Trophoblast cell (in vitro differentiated cells and primary cell): Measurements from ENCODE around the gene LINS1.
A peak's percentile ranks its signal among the peaks of the same experiment; 100 is the strongest.

Source experiments
- DNase-seq, 2 donors: peaks; one replicate each; pipeline ENCODE4 v3.0.0-alpha.2; 2016
- H2AFZ ChIP-seq: 2 replicates; pipeline ENCODE4 v1.6.1; 2013; ENCODE audit warnings: low read length, moderate library complexity, mild to moderate bottlenecking; ENCODE audit not compliant: insufficient read depth, poor library complexity
- H2AK5ac ChIP-seq: 2 replicates; pipeline ENCODE4 v1.6.1; 2013; ENCODE audit warnings: mild to moderate bottlenecking, low read length
- H2BK120ac ChIP-seq: 2 replicates; pipeline ENCODE4 v1.6.1; 2013; ENCODE audit warnings: low read length, mild to moderate bottlenecking, moderate library complexity; ENCODE audit not compliant: insufficient read depth, poor library complexity
- H2BK12ac ChIP-seq: 2 replicates; pipeline ENCODE4 v1.6.1; 2013; ENCODE audit warnings: mild to moderate bottlenecking, low read length, moderate library complexity
- H2BK5ac ChIP-seq: 2 replicates; pipeline ENCODE4 v1.6.1; 2013; ENCODE audit warnings: low read length, low read depth, moderate library complexity, mild to moderate bottlenecking; ENCODE audit not compliant: poor library complexity
- H3K14ac ChIP-seq: 2 replicates; pipeline ENCODE4 v1.6.1; 2013; ENCODE audit warnings: mild to moderate bottlenecking, low read length
- H3K18ac ChIP-seq: 2 replicates; pipeline ENCODE4 v1.6.1; 2013; ENCODE audit warnings: mild to moderate bottlenecking, low read length
- H3K23ac ChIP-seq: 2 replicates; pipeline ENCODE4 v1.6.1; 2013; ENCODE audit warnings: low read length
- H3K27ac ChIP-seq: 2 replicates; pipeline ENCODE4 v1.5.1; 2013; ENCODE audit warnings: low read depth, mild to moderate bottlenecking, inconsistent platforms, low read length, moderate library complexity
- H3K27me3 ChIP-seq: 2 replicates; pipeline ENCODE4 v1.6.1; 2013; ENCODE audit warnings: inconsistent platforms, mild to moderate bottlenecking, low read length, moderate library complexity; ENCODE audit not compliant: insufficient read depth
- H3K36me3 ChIP-seq, 2 experiments: 1 replicate in 1 of 2; 2 replicates in 1 of 2; pipeline ENCODE4 v1.6.1; 2013; ENCODE audit warnings: low read length in 2 of 2, mild to moderate bottlenecking in 2 of 2, moderate library complexity in 1 of 2; ENCODE audit not compliant: insufficient read depth in 2 of 2, control insufficient read depth in 1 of 2
- H3K4ac ChIP-seq: 2 replicates; pipeline ENCODE4 v1.6.1; 2013; ENCODE audit warnings: low read depth, mild to moderate bottlenecking, low read length, moderate library complexity
- H3K4me1 ChIP-seq, 2 experiments: 1 replicate in 1 of 2; 2 replicates in 1 of 2; pipeline ENCODE4 v1.6.1; 2013; ENCODE audit warnings: low read length in 2 of 2, mild to moderate bottlenecking in 2 of 2, moderate library complexity in 1 of 2; ENCODE audit not compliant: insufficient read depth in 2 of 2, control insufficient read depth in 1 of 2
- H3K4me2 ChIP-seq: 2 replicates; pipeline ENCODE4 v1.6.1; 2013; ENCODE audit warnings: inconsistent platforms, mild to moderate bottlenecking, low read length, moderate library complexity
- H3K4me3 ChIP-seq: 2 replicates; pipeline ENCODE4 v1.5.1; 2013; ENCODE audit warnings: mild to moderate bottlenecking, low read depth, low read length, inconsistent platforms
- H3K79me1 ChIP-seq: one replicate; pipeline ENCODE4 v1.6.1; 2013; ENCODE audit warnings: low read length
- H3K79me2 ChIP-seq: 2 replicates; pipeline ENCODE4 v1.6.1; 2013; ENCODE audit warnings: low read length, mild to moderate bottlenecking; ENCODE audit not compliant: control insufficient read depth, insufficient read depth, poor library complexity
- H3K9ac ChIP-seq: 2 replicates; pipeline ENCODE4 v1.6.1; 2013; ENCODE audit warnings: mild to moderate bottlenecking, low read length
- H3K9me3 ChIP-seq: 2 replicates; pipeline ENCODE4 v1.6.1; 2013; ENCODE audit warnings: low read depth, mild to moderate bottlenecking, control low read depth, inconsistent platforms, low read length; ENCODE audit not compliant: insufficient read depth
- H4K12ac ChIP-seq: 2 replicates; pipeline ENCODE4 v1.6.1; 2013; ENCODE audit warnings: low read depth, mild to moderate bottlenecking, low read length, moderate library complexity
- H4K8ac ChIP-seq: 2 replicates; pipeline ENCODE4 v1.6.1; 2013; ENCODE audit warnings: low read depth, mild to moderate bottlenecking, low read length, moderate library complexity
- H4K91ac ChIP-seq: one replicate; pipeline ENCODE4 v1.6.1; 2013; ENCODE audit warnings: low read depth, mild to moderate bottlenecking, low read length, moderate library complexity
- WGBS: extraction: QIAGEN DNeasy Blood & Tissue Kit; methylation state at CpG from one replicate; pipeline ENCODE4 v1.1.7; 2013; ENCODE audit warnings: missing lambda C conversion rate; ENCODE audit not compliant: insufficient read length, insufficient coverage; ENCODE audit errors: extremely low coverage; 5-methylcytosine and 5-hydroxymethylcytosine counted together

LINS1 gene

GRCh38 chr15:100627789-100628395 is 25.9 kb upstream of the LINS1 start:
- Histone ChIP-seq H3K9ac (no peak overlapping the region), H3K36me3 (peaks cover 11 to 14% of the 10 kb centered on the region in 2 experiments), H4K12ac (no peak overlapping the region), H3K4me2 (no peak overlapping the region), H4K91ac (no peak overlapping the region), H3K27ac (no peak overlapping the region), H3K4ac (no peak overlapping the region), H3K14ac (no peak overlapping the region), H2BK5ac (no peak overlapping the region), H3K4me3 (no peak overlapping the region), H2AFZ (no peak overlapping the region), H2AK5ac (no peak overlapping the region), H4K8ac (no peak overlapping the region), H3K23ac (no peak overlapping the region), H2BK12ac (no peak overlapping the region), H2BK120ac (no peak overlapping the region), H3K79me2 (no peaks in the 10 kb centered on the region), H3K79me1 (no peaks in the 10 kb centered on the region), H3K4me1 (no peaks in the 10 kb centered on the region), H3K18ac (no peak overlapping the region), H3K27me3 (no peaks in the 10 kb centered on the region), H3K9me3 (no peaks in the 10 kb centered on the region)
- WGBS = no CpG with 5 or more reads among the region's 6 CpGs
- DNase-seq = peak; percentile 71 to 92

GRCh38 chr15:100623301-100623700 is 21.3 kb upstream of the LINS1 start:
- no peak overlapping the region for H2BK12ac ChIP-seq
- H4K12ac ChIP-seq = no peak overlapping the region
- no peak overlapping the region for H4K8ac ChIP-seq
- no peaks in the 10 kb centered on the region for H3K9me3 ChIP-seq
- no peak overlapping the region for H3K4me3 ChIP-seq
- H3K18ac ChIP-seq = no peak overlapping the region
- no peak overlapping the region for H3K9ac ChIP-seq
- H2AK5ac ChIP-seq = no peak overlapping the region
- no peaks in the 10 kb centered on the region for H3K79me1 ChIP-seq
- WGBS = no CpG with 5 or more reads among the region's 5 CpGs
- H2BK120ac ChIP-seq = no peak overlapping the region
- H3K79me2 ChIP-seq = no peaks in the 10 kb centered on the region
- H2AFZ ChIP-seq = no peak overlapping the region
- H3K4ac ChIP-seq = no peak overlapping the region
- H4K91ac ChIP-seq = no peak overlapping the region
- no peak overlapping the region for H3K27ac ChIP-seq
- no peak for DNase-seq
- peaks cover 0 to 2% of the 10 kb centered on the region in 2 experiments for H3K36me3 ChIP-seq
- H3K14ac ChIP-seq = no peak overlapping the region
- no peaks in the 10 kb centered on the region for H3K27me3 ChIP-seq
- no peaks in the 10 kb centered on the region for H3K4me1 ChIP-seq
- H2BK5ac ChIP-seq = no peak overlapping the region
- no peak overlapping the region for H3K23ac ChIP-seq
- no peak overlapping the region for H3K4me2 ChIP-seq

GRCh38 chr15:100616700-100617099 is 14.7 kb upstream of the LINS1 start:
- H3K4me3 ChIP-seq = no peak overlapping the region
- no peak overlapping the region for H3K18ac ChIP-seq
- no peaks in the 10 kb centered on the region for H3K9me3 ChIP-seq
- no peak overlapping the region for H3K9ac ChIP-seq
- no peak overlapping the region for H4K8ac ChIP-seq
- no peak overlapping the region for H3K4me2 ChIP-seq
- peaks cover 11 to 15% of the 10 kb centered on the region in 2 experiments for H3K36me3 ChIP-seq
- H3K4me1 ChIP-seq = no peaks in the 10 kb centered on the region
- H2AK5ac ChIP-seq = no peak overlapping the region
- no CpG with 5 or more reads among the region's 2 CpGs for WGBS
- no peak overlapping the region for H3K23ac ChIP-seq
- no peaks in the 10 kb centered on the region for H3K27me3 ChIP-seq
- H2BK120ac ChIP-seq = no peak overlapping the region
- H2AFZ ChIP-seq = no peak overlapping the region
- H2BK12ac ChIP-seq = no peak overlapping the region
- H3K14ac ChIP-seq = no peak overlapping the region
- no peak overlapping the region for H3K27ac ChIP-seq
- no peak overlapping the region for H4K91ac ChIP-seq
- no peaks in the 10 kb centered on the region for H3K79me2 ChIP-seq
- H3K79me1 ChIP-seq = no peaks in the 10 kb centered on the region
- H4K12ac ChIP-seq = no peak overlapping the region
- no peak overlapping the region for H2BK5ac ChIP-seq
- no peak overlapping the region for H3K4ac ChIP-seq
- no peak for DNase-seq

- DNase-seq = no peak
- no peak overlapping the region for H2AFZ ChIP-seq
- no peak overlapping the region for H2AK5ac ChIP-seq
- H3K27me3 ChIP-seq = no peaks in the 10 kb centered on the region
- H3K4me2 ChIP-seq = no peak overlapping the region
- no peak overlapping the region for H3K4ac ChIP-seq
- H3K79me1 ChIP-seq = no peaks in the 10 kb centered on the region
- no peak overlapping the region for H3K14ac ChIP-seq
- no peak overlapping the region for H2BK12ac ChIP-seq
- no peaks in the 10 kb centered on the region for H3K9me3 ChIP-seq
- no peaks in the 10 kb centered on the region for H3K4me1 ChIP-seq
- H3K4me3 ChIP-seq = no peak overlapping the region
- H3K23ac ChIP-seq = no peak overlapping the region
- H2BK120ac ChIP-seq = no peak overlapping the region
- H3K9ac ChIP-seq = no peak overlapping the region
- no peak overlapping the region for H4K91ac ChIP-seq
- no peak overlapping the region for H3K18ac ChIP-seq
- no peak overlapping the region for H2BK5ac ChIP-seq
- WGBS = no CpG with 5 or more reads among the region's 5 CpGs
- H3K27ac ChIP-seq = no peak overlapping the region
- no peak overlapping the region for H4K12ac ChIP-seq
- H4K8ac ChIP-seq = no peak overlapping the region
- H3K79me2 ChIP-seq = no peaks in the 10 kb centered on the region
- H3K36me3 ChIP-seq = peaks cover 15 to 18% of the 10 kb centered on the region in 2 experiments
These were observed 13.8 kb upstream of the LINS1 start for GRCh38 chr15:100615801-100616200.
